HG03442 (cell line): ENCODE results near the gene IL17D.

Source experiments
- ATAC-seq: cut with Tn5 transposase; IDR thresholded peaks from one replicate; pipeline ENCODE4 v1.9.1; 2021; ENCODE audit warnings: mild to moderate bottlenecking, moderate library complexity; ENCODE audit not compliant: unreplicated experiment

IL17D gene

GRCh38 chr13:20689291-20689690 is 14.2 kb upstream of the IL17D start:
- no peak for ATAC-seq

- no peak for ATAC-seq
These were observed 11.9 kb upstream of the IL17D start for GRCh38 chr13:20691616-20692015.

- ATAC-seq, result no peak
These were observed 7.4 kb upstream of the IL17D start for GRCh38 chr13:20696073-20696472.

GRCh38 chr13:20699715-20700114 is 3.8 kb upstream of the IL17D start:
- no peak for ATAC-seq

GRCh38 chr13:20700288-20700687 is 3.2 kb upstream of the IL17D start:
- no peak for ATAC-seq

GRCh38 chr13:20701461-20701860 is 2.0 kb upstream of the IL17D start:
- ATAC-seq, result no peak

- no peak for ATAC-seq
These were observed 977 bp upstream of the IL17D start for GRCh38 chr13:20702530-20702914.

- ATAC-seq, result peak; percentile 88
These were observed 420 bp downstream of the IL17D start for GRCh38 chr13:20703780-20704458.

GRCh38 chr13:20704459-20705069 is 1.1 kb downstream of the IL17D start:
- ATAC-seq, result no peak

- no peak for ATAC-seq
These were observed 3.2 kb downstream of the IL17D start for GRCh38 chr13:20706661-20707060.

GRCh38 chr13:20708216-20708615 is 4.7 kb downstream of the IL17D start:
- ATAC-seq, result no peak

- no peak for ATAC-seq
These were observed 5.9 kb downstream of the IL17D start for GRCh38 chr13:20709369-20709768.

- ATAC-seq, result no peak
These were observed 6.3 kb downstream of the IL17D start for GRCh38 chr13:20709782-20710181.

GRCh38 chr13:20711301-20712044 is 8.0 kb downstream of the IL17D start:
- ATAC-seq, result no peak

- ATAC-seq, result no peak
These were observed 9.5 kb downstream of the IL17D start for GRCh38 chr13:20713014-20713376.

GRCh38 chr13:20713751-20714150 is 10.3 kb downstream of the IL17D start:
- no peak for ATAC-seq

- no peak for ATAC-seq
These were observed 10.7 kb downstream of the IL17D start for GRCh38 chr13:20714161-20714560.

GRCh38 chr13:20714563-20715329 is 11.2 kb downstream of the IL17D start:
- ATAC-seq, result no peak

- no peak for ATAC-seq
These were observed 11.8 kb downstream of the IL17D start for GRCh38 chr13:20715330-20715712.

GRCh38 chr13:20716951-20717350 is 13.5 kb downstream of the IL17D start:
- ATAC-seq, result no peak
